HepG2 (cell line): ENCODE measurements around the gene GDF15. TPM values are rescaled to one million over a fixed set of nuclear protein-coding genes. Genes with fewer than 3 reads are reported as not detected.
A peak's percentile ranks its signal among the peaks of the same experiment; 100 is the strongest.

Experiments
- EED ChIP-seq: sonication (generic); formaldehyde crosslinking; IDR thresholded peaks from 2 replicates; pipeline ENCODE4 v1.5.0; 2020; ENCODE audit warnings: mild to moderate bottlenecking, missing genetic modification reagents
- HNF1A ChIP-seq, 2 experiments: sonication (generic) in 1 of 2; formaldehyde crosslinking in 1 of 2; IDR thresholded peaks; 2 replicates each; pipeline versions ENCODE4 v1.4.0 to v1.6.1; 2016 to 2020; ENCODE audit warnings: borderline replicate concordance in 1 of 2, low read depth in 1 of 2, mild to moderate bottlenecking in 1 of 2, missing genetic modification reagents in 1 of 2
- HOXA5 ChIP-seq: sonication (generic); formaldehyde crosslinking; IDR thresholded peaks from 2 replicates; pipeline ENCODE4 v1.4.0; 2020; ENCODE audit warnings: missing genetic modification reagents
- MTF2 ChIP-seq: sonication (generic); formaldehyde crosslinking; IDR thresholded peaks from 2 replicates; pipeline ENCODE4 v1.5.0; 2020; ENCODE audit warnings: missing genetic modification reagents, borderline replicate concordance
- MXD3 ChIP-seq: IDR thresholded peaks from 2 replicates; pipeline ENCODE4 v1.6.1; 2016; ENCODE audit warnings: mild to moderate bottlenecking, missing biosample characterization, missing genetic modification reagents
- PBX2 ChIP-seq: IDR thresholded peaks from 2 replicates; pipeline ENCODE4 v1.6.1; 2016; ENCODE audit warnings: control low read depth
- PLSCR1 ChIP-seq: sonication (generic); formaldehyde crosslinking; IDR thresholded peaks from 2 replicates; pipeline ENCODE4 v1.5.0; 2020; ENCODE audit warnings: missing genetic modification reagents, mild to moderate bottlenecking, borderline replicate concordance
- RXRB ChIP-seq: IDR thresholded peaks from 2 replicates; pipeline ENCODE4 v1.6.1; 2016; ENCODE audit warnings: borderline replicate concordance, missing genetic modification reagents, missing compliant biosample characterization
- SRSF4 ChIP-seq: fragments of 200-400 bp; formaldehyde crosslinking; IDR thresholded peaks from one replicate; pipeline ENCODE4 v1.6.1; 2018; ENCODE audit warnings: mild to moderate bottlenecking, low read depth, low read length, moderate library complexity; ENCODE audit not compliant: poor library complexity, severe bottlenecking
- SRY ChIP-seq: sonication (generic); formaldehyde crosslinking; IDR thresholded peaks from 2 replicates; pipeline ENCODE4 v1.8.0; 2022; ENCODE audit warnings: mild to moderate bottlenecking, missing genetic modification reagents
- THRA ChIP-seq: sonication (generic); formaldehyde crosslinking; IDR thresholded peaks from 2 replicates; pipeline ENCODE4 v1.4.0; 2020; ENCODE audit warnings: missing genetic modification reagents, borderline replicate concordance
- TMF1 ChIP-seq: sonication (generic); formaldehyde crosslinking; IDR thresholded peaks from 2 replicates; pipeline ENCODE4 v1.8.1; 2022; ENCODE audit warnings: low read depth, missing genetic modification reagents
- XBP1 ChIP-seq: sonication (generic); formaldehyde crosslinking; IDR thresholded peaks from 2 replicates; pipeline ENCODE4 v1.5.0; 2020; ENCODE audit warnings: missing genetic modification reagents
- ZBTB2 ChIP-seq: sonication (generic); formaldehyde crosslinking; IDR thresholded peaks from 2 replicates; pipeline ENCODE4 v1.8.0; 2022; ENCODE audit warnings: low read depth, missing genetic modification reagents
- ZFP90 ChIP-seq: sonication (generic); formaldehyde crosslinking; IDR thresholded peaks from 2 replicates; pipeline ENCODE4 v1.8.0; 2022; ENCODE audit warnings: missing genetic modification reagents, mild to moderate bottlenecking, inconsistent platforms, borderline replicate concordance
- ZNF33A ChIP-seq: sonication (generic); formaldehyde crosslinking; IDR thresholded peaks from 2 replicates; pipeline ENCODE4 v1.5.1; 2020; ENCODE audit warnings: missing genetic modification reagents, mild to moderate bottlenecking, moderate library complexity, borderline replicate concordance
- ZNF781 ChIP-seq: sonication (generic); formaldehyde crosslinking; IDR thresholded peaks from 2 replicates; pipeline ENCODE4 v1.5.1; 2020; ENCODE audit warnings: borderline replicate concordance, mild to moderate bottlenecking, missing genetic modification reagents; ENCODE audit errors: not compliant biosample characterization
- polyA plus RNA-seq, 8 experiments: library from polyadenylated mRNA; depleted of rRNA in 3 of 8; stranded (reverse) in 7 of 8; unstranded in 1 of 8; fragments of >200 nt; fragmentation: Illumina TruSeq in 4 of 8; extraction: Trizol in 4 of 8; gene quantifications; 2 replicates each; pipeline versions ENCODE4 v1.2.1 to v1.2.3, GENCODE V29; 2011 to 2016; ENCODE audit warnings: low read depth in 4 of 8, missing spikeins in 1 of 8, mixed read lengths in 1 of 8; ENCODE audit not compliant: insufficient read depth in 1 of 8
- total RNA-seq, 5 experiments: library from RNA; depleted of rRNA; stranded (reverse); fragments of >200 nt; fragmentation: Illumina TruSeq; extraction: Trizol; gene quantifications; 2 replicates each; pipeline ENCODE4 v1.2.3, GENCODE V29; 2016; ENCODE audit warnings: low read depth in 1 of 5

Gene GDF15
- total and polyA plus RNA-seq, 2 of the 13 experiments (the other 11 are each of a cell fraction or from before 2014, with no cell fraction given), result 146 to 422 TPM

- TF ChIP-seq RXRB (CRISPR knock-in tag), result peak; percentile 74; the same call in 1 of the 2 replicates
- TF ChIP-seq PLSCR1 (CRISPR knock-in tag), result peak; percentile 80; the same call in 1 of the 2 replicates
- TF ChIP-seq ZNF781 (CRISPR knock-in tag), result no peak
- TF ChIP-seq MXD3 (CRISPR knock-in tag), result peak; percentile 64
- TF ChIP-seq ZNF33A (CRISPR knock-in tag), result no peak
- TF ChIP-seq TMF1 (CRISPR knock-in tag), result peak; percentile 86; the same call in 1 of the 2 replicates
- peak; percentile 26; the same call in 1 of the 2 replicates for TF ChIP-seq THRA (CRISPR knock-in tag)
- peak; percentile 52; the same call in 1 of the 2 replicates for TF ChIP-seq ZBTB2 (CRISPR knock-in tag)
- TF ChIP-seq XBP1 (CRISPR knock-in tag), result no peak
- peak; percentile 84 for TF ChIP-seq EED
- TF ChIP-seq MTF2 (CRISPR knock-in tag), result no peak
- TF ChIP-seq HOXA5, result peak; percentile 91
- TF ChIP-seq PBX2 (CRISPR knock-in tag), result no peak
- TF ChIP-seq SRSF4, result peak; percentile 99
- no peak for TF ChIP-seq HNF1A (IDR thresholded peaks at IDR 0.05; ENCODE audit: low read depth)
- TF ChIP-seq HNF1A (CRISPR knock-in tag; IDR thresholded peaks at IDR 0.05; ENCODE audit: borderline replicate concordance), result peak; percentile 69; the same call in 1 of the 2 replicates
- TF ChIP-seq SRY (CRISPR knock-in tag), result peak; percentile 48; the same call in 1 of the 2 replicates
- TF ChIP-seq ZFP90 (CRISPR knock-in tag), result peak; percentile 75; the same call in 1 of the 2 replicates
These were observed 2.4 kb downstream of the GDF15 start (continued) for GRCh38 chr19:18388100-18388959.
